HEK293 (cell line): ENCODE measurements around the gene SETD3.

Experiments used
- CTCF ChIA-PET: fragments of 350-600 bp; formaldehyde crosslinking; extraction: SDS; loops from one replicate; lab custom pipeline; 2021; ENCODE audit warnings: antibody characterized with exemption; lab: Yijun Ruan, JAX
- POLR2A ChIA-PET: fragments of 300-600 bp; formaldehyde crosslinking; extraction: SDS; loops from one replicate; lab custom pipeline; 2020; ENCODE audit warnings: antibody characterized with exemption, inconsistent platforms; lab: Yijun Ruan, JAX
- H3K27ac ChIP-seq: fragments of 200-500 bp; sonication (Bioruptor generic); 2 replicates; pipeline ENCODE4 v1.5.1; 2014; ENCODE audit warnings: low read depth, low read length, control low read depth, inconsistent platforms; ENCODE audit errors: extremely low read depth
- H3K36me3 ChIP-seq, 2 experiments: fragments of 200-500 bp in 1 of 2; sonication (Bioruptor generic) in 1 of 2; 1 replicate in 1 of 2; 2 replicates in 1 of 2; pipeline ENCODE4 v1.5.1; 2014 to 2017; ENCODE audit warnings: inconsistent platforms in 2 of 2, low read length in 2 of 2; ENCODE audit not compliant: control insufficient read depth in 2 of 2, insufficient read depth in 1 of 2
- H3K4me1 ChIP-seq: fragments of 200-500 bp; sonication (Bioruptor generic); 2 replicates; pipeline ENCODE4 v1.5.1; 2014; ENCODE audit warnings: mild to moderate bottlenecking, low read length, inconsistent platforms; ENCODE audit not compliant: control insufficient read depth, insufficient read depth
- H3K4me3 ChIP-seq: 2 replicates; pipeline ENCODE4 v1.5.1; 2011; ENCODE audit warnings: low read depth, mild to moderate bottlenecking, control low read depth, low read length, moderate library complexity
- H3K9me3 ChIP-seq: fragments of 200-500 bp; sonication (Bioruptor generic); 2 replicates; pipeline ENCODE4 v1.5.1; 2014; ENCODE audit warnings: low read depth, low read length, inconsistent platforms; ENCODE audit not compliant: control insufficient read depth, insufficient read depth
- IKZF3 ChIP-seq: fragments of 450-650 bp; IDR thresholded peaks from 2 replicates; pipeline ENCODE4 v1.5.0; 2018; ENCODE audit warnings: missing biosample characterization, mild to moderate bottlenecking, missing genetic modification characterization, moderate library complexity
- MYNN ChIP-seq: fragments of 450-650 bp; formaldehyde crosslinking; IDR thresholded peaks from 2 replicates; pipeline ENCODE4 v1.5.1; 2016; ENCODE audit warnings: missing biosample characterization, missing genetic modification characterization, borderline replicate concordance
- PRDM1 ChIP-seq: fragments of 450-650 bp; formaldehyde crosslinking; IDR thresholded peaks from 2 replicates; pipeline ENCODE4; 2016; ENCODE audit warnings: missing biosample characterization, missing genetic modification characterization
- PRDM6 ChIP-seq: fragments of 450-650 bp; formaldehyde crosslinking; IDR thresholded peaks from 2 replicates; pipeline ENCODE4 v1.5.1; 2017; ENCODE audit warnings: missing biosample characterization, missing genetic modification characterization
- RBAK ChIP-seq: fragments of 450-650 bp; formaldehyde crosslinking; IDR thresholded peaks from 2 replicates; pipeline ENCODE4 v1.5.1; 2016; ENCODE audit warnings: missing biosample characterization, missing genetic modification characterization
- SALL2 ChIP-seq: fragments of 450-650 bp; formaldehyde crosslinking; IDR thresholded peaks from 2 replicates; pipeline ENCODE4 v1.5.0; 2017; ENCODE audit warnings: missing biosample characterization, mild to moderate bottlenecking, missing genetic modification characterization, borderline replicate concordance
- SCRT2 ChIP-seq: fragments of 450-650 bp; formaldehyde crosslinking; IDR thresholded peaks from 2 replicates; pipeline ENCODE4 v1.5.1; 2016; ENCODE audit warnings: missing biosample characterization, missing genetic modification characterization
- TRIM28 ChIP-seq: IDR thresholded peaks from 2 replicates; pipeline ENCODE4 v1.6.1; 2011; ENCODE audit warnings: low read length, control low read depth, borderline replicate concordance
- ZBTB17 ChIP-seq: fragments of 450-650 bp; formaldehyde crosslinking; IDR thresholded peaks from 2 replicates; pipeline ENCODE4 v1.5.1; 2016; ENCODE audit warnings: missing biosample characterization, missing genetic modification characterization
- ZBTB21 ChIP-seq: fragments of 450-650 bp; formaldehyde crosslinking; IDR thresholded peaks from 2 replicates; pipeline ENCODE4 v1.5.1; 2017; ENCODE audit warnings: missing biosample characterization, missing genetic modification characterization
- ZBTB8A ChIP-seq: fragments of 450-650 bp; formaldehyde crosslinking; IDR thresholded peaks from 2 replicates; pipeline ENCODE4 v1.5.1; 2016; ENCODE audit warnings: missing biosample characterization, missing genetic modification characterization
- ZFP3 ChIP-seq: fragments of 450-650 bp; formaldehyde crosslinking; IDR thresholded peaks from 2 replicates; pipeline ENCODE4 v1.5.1; 2016; ENCODE audit warnings: low read depth, missing biosample characterization, missing genetic modification characterization
- ZIC2 ChIP-seq: fragments of 450-650 bp; formaldehyde crosslinking; IDR thresholded peaks from 2 replicates; pipeline ENCODE4 v1.5.1; 2016; ENCODE audit warnings: missing biosample characterization, missing genetic modification characterization
- ZNF19 ChIP-seq: fragments of 450-650 bp; formaldehyde crosslinking; IDR thresholded peaks from 2 replicates; pipeline ENCODE4; 2016; ENCODE audit warnings: missing biosample characterization, missing genetic modification characterization, low read depth
- ZNF24 ChIP-seq: fragments of 450-650 bp; formaldehyde crosslinking; IDR thresholded peaks from 2 replicates; pipeline ENCODE4 v1.5.1; 2016; ENCODE audit warnings: missing biosample characterization, missing genetic modification characterization
- ZNF324 ChIP-seq: fragments of 450-650 bp; formaldehyde crosslinking; IDR thresholded peaks from 2 replicates; pipeline ENCODE4 v1.5.1; 2016; ENCODE audit warnings: missing biosample characterization, missing genetic modification characterization
- ZNF426 ChIP-seq: fragments of 450-650 bp; formaldehyde crosslinking; IDR thresholded peaks from 2 replicates; pipeline ENCODE4 v1.5.1; 2017; ENCODE audit warnings: missing biosample characterization, missing genetic modification characterization, mild to moderate bottlenecking, inconsistent platforms, moderate library complexity
- ZNF433 ChIP-seq: fragments of 450-650 bp; formaldehyde crosslinking; IDR thresholded peaks from 2 replicates; pipeline ENCODE4 v1.5.1; 2016; ENCODE audit warnings: missing biosample characterization, missing genetic modification characterization, low read depth
- ZNF555 ChIP-seq: fragments of 450-650 bp; formaldehyde crosslinking; conservative IDR thresholded peaks from 2 replicates; pipeline ENCODE4 v1.5.1; 2017; ENCODE audit warnings: missing biosample characterization, mild to moderate bottlenecking, missing genetic modification characterization, inconsistent platforms
- ZNF561 ChIP-seq: fragments of 450-650 bp; IDR thresholded peaks from 2 replicates; pipeline ENCODE4 v1.5.1; 2018; ENCODE audit warnings: missing biosample characterization, missing genetic modification characterization, borderline replicate concordance
- ZNF596 ChIP-seq: fragments of 450-650 bp; IDR thresholded peaks from 2 replicates; pipeline ENCODE4 v1.5.0; 2018; ENCODE audit warnings: missing biosample characterization, mild to moderate bottlenecking, missing genetic modification characterization, moderate library complexity
- ZNF600 ChIP-seq: fragments of 450-650 bp; formaldehyde crosslinking; IDR thresholded peaks from 2 replicates; pipeline ENCODE4 v1.5.1; 2016; ENCODE audit warnings: missing biosample characterization, missing genetic modification characterization
- ZNF660 ChIP-seq: fragments of 450-650 bp; IDR thresholded peaks from 2 replicates; pipeline ENCODE4 v1.5.1; 2018; ENCODE audit warnings: missing biosample characterization, mild to moderate bottlenecking, missing genetic modification characterization
- ZNF677 ChIP-seq: fragments of 450-650 bp; IDR thresholded peaks from 2 replicates; pipeline ENCODE4 v1.5.0; 2018; ENCODE audit warnings: missing biosample characterization, mild to moderate bottlenecking, missing genetic modification characterization, moderate library complexity
- ZNF701 ChIP-seq: fragments of 450-650 bp; formaldehyde crosslinking; IDR thresholded peaks from 2 replicates; pipeline ENCODE4 v1.5.1; 2016; ENCODE audit warnings: missing biosample characterization, missing genetic modification characterization
- ZNF704 ChIP-seq: fragments of 450-650 bp; formaldehyde crosslinking; IDR thresholded peaks from 2 replicates; pipeline ENCODE4 v1.5.1; 2016; ENCODE audit warnings: missing biosample characterization, missing genetic modification characterization
- ZSCAN23 ChIP-seq: fragments of 450-650 bp; formaldehyde crosslinking; IDR thresholded peaks from 2 replicates; pipeline ENCODE4 v1.5.1; 2016; ENCODE audit warnings: missing biosample characterization, missing genetic modification characterization
- TF ChIP-seq, protein P1 (sequence below): fragments of 450-650 bp; formaldehyde crosslinking; IDR thresholded peaks from 2 replicates; pipeline ENCODE4 v1.5.1; 2016; ENCODE audit warnings: missing biosample characterization, missing genetic modification characterization

The SETD3 gene

DNA sequence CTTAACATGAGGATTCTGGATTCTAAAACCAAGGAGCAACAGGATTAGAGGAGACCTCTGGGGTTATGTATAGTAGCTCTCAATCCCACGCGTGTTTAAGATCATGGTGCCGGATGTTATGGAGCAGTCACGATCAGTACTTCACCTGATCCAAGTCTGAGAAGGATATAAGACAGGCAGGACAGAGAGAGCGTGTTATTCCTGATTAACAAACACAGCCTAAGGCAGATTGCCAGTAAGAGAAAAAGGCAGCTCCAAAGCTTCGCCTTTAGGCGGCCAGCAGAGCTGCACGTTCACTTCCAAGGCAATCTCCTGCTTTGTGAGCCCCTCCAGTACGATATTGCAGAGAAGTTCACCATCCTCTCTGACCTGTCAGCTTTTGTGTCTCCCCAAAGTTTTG lies 5.5 kb downstream of the SETD3 start:
- no peaks in the 10 kb centered on the region for H3K36me3 ChIP-seq
- CTCF ChIA-PET: interaction anchor here (0.9 to 1.0 kb wide), 3 partner anchors 13 to 424 kb away, joined by 3 to 4 read pairs (median 3); no protein-coding TSS in a partner anchor
- no peak for TF ChIP-seq ZNF324 (tag by site-specific recombination)
- no peak for TF ChIP-seq SALL2 (tag by site-specific recombination)
- no peak for TF ChIP-seq ZNF701
- peak; percentile 29; the same call in 1 of the 2 replicates for TF ChIP-seq IKZF3 (tag by site-specific recombination)
- TF ChIP-seq PRDM1 (tag by site-specific recombination): no peak
- no peak for TF ChIP-seq ZFP3 (tag by site-specific recombination)
- TF ChIP-seq ZBTB8A (tag by site-specific recombination): no peak
- TF ChIP-seq ZNF561: 0 out of 2 replicates have a peak, but pooled peaks have one; percentile 21
- peak; percentile 86 for TF ChIP-seq ZNF600 (tag by site-specific recombination)
- TF ChIP-seq ZNF426 (tag by site-specific recombination): no peak
- TF ChIP-seq ZNF433: no peak
- peak; percentile 68 for TF ChIP-seq ZBTB17
- TF ChIP-seq ZBTB21 (tag by site-specific recombination): no peak
- no peak for TF ChIP-seq ZNF704 (tag by site-specific recombination)
- no peak for TF ChIP-seq ZNF555 (tag by site-specific recombination)
- TF ChIP-seq MYNN (tag by site-specific recombination): no peak
- TF ChIP-seq TRIM28: no peak
- 0 out of 2 replicates have a peak, but pooled peaks have one; percentile 9 for TF ChIP-seq SCRT2 (tag by site-specific recombination)
- no peak for TF ChIP-seq ZSCAN23 (tag by site-specific recombination)
- no peak for TF ChIP-seq ZNF660 (tag by site-specific recombination)
- TF ChIP-seq RBAK (tag by site-specific recombination): no peak
- no peak for TF ChIP-seq ZNF677 (tag by site-specific recombination)
- H3K9me3 ChIP-seq: no peaks in the 10 kb centered on the region
- H3K4me3 ChIP-seq: no peak overlapping the region
- H3K4me1 ChIP-seq: peaks cover 21% of the 10 kb centered on the region
- no peak overlapping the region for H3K27ac ChIP-seq
- POLR2A ChIA-PET: no interaction called here

GRCh38 chr14:99473458-99473857 lies 7.2 kb downstream of the SETD3 start:
- Histone ChIP-seq H3K4me3 (no peak overlapping the region), H3K36me3 (no peaks in the 10 kb centered on the region), H3K4me1 (peaks cover 31% of the 10 kb centered on the region), H3K9me3 (no peaks in the 10 kb centered on the region), H3K27ac (no peak overlapping the region)
- ChIA-PET POLR2A (no interaction called here), CTCF (interaction anchor here (0.7 to 0.9 kb wide), 3 partner anchors 8 to 912 kb away, joined by 3 to 5 read pairs (median 4); no protein-coding TSS in a partner anchor)
- TF ChIP-seq, protein P1, sequence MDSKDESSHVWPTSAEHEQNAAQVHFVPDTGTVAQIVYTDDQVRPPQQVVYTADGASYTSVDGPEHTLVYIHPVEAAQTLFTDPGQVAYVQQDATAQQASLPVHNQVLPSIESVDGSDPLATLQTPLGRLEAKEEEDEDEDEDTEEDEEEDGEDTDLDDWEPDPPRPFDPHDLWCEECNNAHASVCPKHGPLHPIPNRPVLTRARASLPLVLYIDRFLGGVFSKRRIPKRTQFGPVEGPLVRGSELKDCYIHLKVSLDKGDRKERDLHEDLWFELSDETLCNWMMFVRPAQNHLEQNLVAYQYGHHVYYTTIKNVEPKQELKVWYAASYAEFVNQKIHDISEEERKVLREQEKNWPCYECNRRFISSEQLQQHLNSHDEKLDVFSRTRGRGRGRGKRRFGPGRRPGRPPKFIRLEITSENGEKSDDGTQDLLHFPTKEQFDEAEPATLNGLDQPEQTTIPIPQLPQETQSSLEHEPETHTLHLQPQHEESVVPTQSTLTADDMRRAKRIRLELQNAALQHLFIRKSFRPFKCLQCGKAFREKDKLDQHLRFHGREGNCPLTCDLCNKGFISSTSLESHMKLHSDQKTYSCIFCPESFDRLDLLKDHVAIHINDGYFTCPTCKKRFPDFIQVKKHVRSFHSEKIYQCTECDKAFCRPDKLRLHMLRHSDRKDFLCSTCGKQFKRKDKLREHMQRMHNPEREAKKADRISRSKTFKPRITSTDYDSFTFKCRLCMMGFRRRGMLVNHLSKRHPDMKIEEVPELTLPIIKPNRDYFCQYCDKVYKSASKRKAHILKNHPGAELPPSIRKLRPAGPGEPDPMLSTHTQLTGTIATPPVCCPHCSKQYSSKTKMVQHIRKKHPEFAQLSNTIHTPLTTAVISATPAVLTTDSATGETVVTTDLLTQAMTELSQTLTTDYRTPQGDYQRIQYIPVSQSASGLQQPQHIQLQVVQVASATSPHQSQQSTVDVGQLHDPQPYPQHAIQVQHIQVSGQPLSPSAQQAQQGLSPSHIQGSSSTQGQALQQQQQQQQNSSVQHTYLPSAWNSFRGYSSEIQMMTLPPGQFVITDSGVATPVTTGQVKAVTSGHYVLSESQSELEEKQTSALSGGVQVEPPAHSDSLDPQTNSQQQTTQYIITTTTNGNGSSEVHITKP (tag by site-specific recombination): no peak
- no peak for TF ChIP-seq ZNF24
- TF ChIP-seq ZIC2 (tag by site-specific recombination): no peak
- TF ChIP-seq ZNF596 (tag by site-specific recombination): no peak
- TF ChIP-seq PRDM6: peak; percentile 76
- no peak for TF ChIP-seq ZNF19
